Activated gamma-delta T cell treated with Interleukin-2 at 50 U/mL for 16 hours (primary cell): ENCODE data around the gene JARID2.
"Not testable (repeated sequence)": the region's sequence is repeated elsewhere in the genome, so short reads cannot be mapped to it uniquely, and the experiment has no call there.

ENCODE experiments used
- DNase-seq: peaks from one replicate; pipeline ENCODE4 v3.0.0-alpha.2; 2020

JARID2 gene

GRCh38 chr6:15531973-15532372 lies 286.1 kb downstream of the JARID2 start:
- no peak for DNase-seq

GRCh38 chr6:15533379-15534026 lies 287.6 kb downstream of the JARID2 start:
- DNase-seq: no peak

GRCh38 chr6:15534974-15535373 lies 289.1 kb downstream of the JARID2 start:
- no peak for DNase-seq

GRCh38 chr6:15535495-15536197 lies 289.8 kb downstream of the JARID2 start:
- no peak for DNase-seq

- DNase-seq: no peak
Observed at GRCh38 chr6:15536198-15536955, 290.5 kb downstream of the JARID2 start.

GRCh38 chr6:15538106-15538505 lies 292.2 kb downstream of the JARID2 start:
- DNase-seq: no peak

- DNase-seq: no peak
Observed at GRCh38 chr6:15538766-15539495, 293.1 kb downstream of the JARID2 start.

- no peak for DNase-seq
Observed at GRCh38 chr6:15539722-15540270, 293.9 kb downstream of the JARID2 start.

GRCh38 chr6:15543332-15543917 lies 297.6 kb downstream of the JARID2 start:
- not testable (repeated sequence) for DNase-seq

GRCh38 chr6:15544321-15544900 lies 298.5 kb downstream of the JARID2 start:
- DNase-seq: no peak

GRCh38 chr6:15546591-15546990 lies 300.7 kb downstream of the JARID2 start:
- no peak for DNase-seq

- DNase-seq: no peak
Observed at GRCh38 chr6:15547400-15547799, 301.5 kb downstream of the JARID2 start.

GRCh38 chr6:15549371-15549770 lies 303.5 kb downstream of the JARID2 start:
- no peak for DNase-seq

- no peak for DNase-seq
Observed at GRCh38 chr6:15550546-15551123, 304.8 kb downstream of the JARID2 start.

GRCh38 chr6:15551262-15551661 lies 305.4 kb downstream of the JARID2 start:
- DNase-seq: no peak

- DNase-seq: no peak
Observed at GRCh38 chr6:15551798-15552197, 305.9 kb downstream of the JARID2 start.

GRCh38 chr6:15553031-15553430 lies 307.2 kb downstream of the JARID2 start:
- no peak for DNase-seq

- no peak for DNase-seq
Observed at GRCh38 chr6:15553736-15554294, 307.9 kb downstream of the JARID2 start.

- no peak for DNase-seq
Observed at GRCh38 chr6:15554728-15555100, 308.8 kb downstream of the JARID2 start.

GRCh38 chr6:15555101-15556038 lies 309.5 kb downstream of the JARID2 start:
- no peak for DNase-seq
